ENCODE data around the gene PLEKHA5.

The PLEKHA5 gene

GRCh38 chr12:19127270-19127669 lies 2.3 kb upstream of the PLEKHA5 start:
- no peak for TF ChIP-seq CTCF (IDR thresholded peaks at IDR 0.05; ENCODE audit: insufficient read depth, low read length, missing control alignments)
- POLR2A ChIA-PET = no interaction called here
- CTCF ChIA-PET = interaction anchor here (0.7 kb wide), 1 partner anchor 116 kb away, joined by 3 read pairs; no protein-coding TSS in a partner anchor
- H3K4me3 ChIP-seq (ENCODE audit: low read depth, low read length) = no peak overlapping the region
- DNase-seq (ENCODE audit: low read depth, low spot score) = no peak

- ChIA-PET CTCF (no interaction called here), POLR2A (interaction anchor here (0.7 kb wide), 1 partner anchor 86 kb away, joined by 3 read pairs; no protein-coding TSS in a partner anchor)
- DNase-seq (ENCODE audit: low read depth, low spot score) = no peak
- no peak overlapping the region for H3K4me3 ChIP-seq (ENCODE audit: low read depth, low read length)
- no peak for TF ChIP-seq CTCF (IDR thresholded peaks at IDR 0.05; ENCODE audit: insufficient read depth, low read length, missing control alignments)
Measured at GRCh38 chr12:19128485-19128884, 1.0 kb upstream of the PLEKHA5 start.

GRCh38 chr12:19129122-19129485 lies 429 bp upstream of the PLEKHA5 start:
- ChIA-PET CTCF (no interaction called here), POLR2A (interaction anchor here (0.7 kb wide), 1 partner anchor 86 kb away, joined by 3 read pairs; no protein-coding TSS in a partner anchor)
- no peak for DNase-seq (ENCODE audit: low read depth, low spot score)
- peak overlapping the region; percentile 49 for H3K4me3 ChIP-seq (ENCODE audit: low read depth, low read length)
- TF ChIP-seq CTCF (IDR thresholded peaks at IDR 0.05; ENCODE audit: insufficient read depth, low read length, missing control alignments) = no peak

GRCh38 chr12:19130224-19131024 lies 891 bp downstream of the PLEKHA5 start:
- no peak for TF ChIP-seq CTCF (IDR thresholded peaks at IDR 0.05; ENCODE audit: insufficient read depth, low read length, missing control alignments)
- POLR2A ChIA-PET = no interaction called here
- CTCF ChIA-PET = interaction anchor here (1.3 to 1.6 kb wide), 2 partner anchors 52 to 56 kb away, joined by 3 to 5 read pairs; no protein-coding TSS in a partner anchor
- DNase-seq (ENCODE audit: low read depth, low spot score) = no peak
- peak overlapping the region; percentile 96 for H3K4me3 ChIP-seq (ENCODE audit: low read depth, low read length)

GRCh38 chr12:19131025-19131444 lies 1.5 kb downstream of the PLEKHA5 start:
- ChIA-PET CTCF (interaction anchor here (1.3 to 1.6 kb wide), 2 partner anchors 51 to 55 kb away, joined by 3 to 5 read pairs; no protein-coding TSS in a partner anchor), POLR2A (no interaction called here)
- DNase-seq (ENCODE audit: low read depth, low spot score) = no peak
- no peak for TF ChIP-seq CTCF (IDR thresholded peaks at IDR 0.05; ENCODE audit: insufficient read depth, low read length, missing control alignments)
- H3K4me3 ChIP-seq (ENCODE audit: low read depth, low read length) = peak overlapping the region; percentile 96

GRCh38 chr12:19138551-19138950 lies 9.0 kb downstream of the PLEKHA5 start:
- no peak for DNase-seq (ENCODE audit: low read depth, low spot score)
- TF ChIP-seq CTCF (IDR thresholded peaks at IDR 0.05; ENCODE audit: insufficient read depth, low read length, missing control alignments) = no peak
- ChIA-PET POLR2A (no interaction called here), CTCF (interaction anchor here (0.9 kb wide), 1 partner anchor 979 kb away, joined by 3 read pairs; no protein-coding TSS in a partner anchor)
- no peak overlapping the region for H3K4me3 ChIP-seq (ENCODE audit: low read depth, low read length)
